ENCODE data around the gene COG5.
"Not testable (repeated sequence)": the region's sequence is repeated elsewhere in the genome, so short reads cannot be mapped to it uniquely, and the experiment has no call there.

COG5 gene

DNA sequence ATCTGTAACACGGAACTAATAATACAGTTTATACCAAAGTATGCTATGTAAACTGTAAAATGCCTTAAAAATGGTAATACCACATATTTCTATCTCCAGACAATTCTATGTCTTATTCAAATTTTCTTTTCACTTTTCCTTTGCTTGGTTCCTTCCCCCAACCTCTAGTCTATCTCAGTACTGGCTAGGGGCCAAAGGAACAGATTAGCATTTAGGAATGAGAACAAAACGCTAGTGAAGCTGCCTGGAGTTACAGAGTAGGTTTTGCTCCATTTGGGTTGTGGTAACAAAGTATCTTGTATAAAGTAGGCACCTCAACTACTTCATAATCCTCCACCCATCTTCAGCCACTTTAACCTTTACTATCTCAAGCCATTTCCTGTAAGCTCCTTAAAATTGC, 300.9 kb downstream of the COG5 start:
- DNase-seq, result no peak

DNA sequence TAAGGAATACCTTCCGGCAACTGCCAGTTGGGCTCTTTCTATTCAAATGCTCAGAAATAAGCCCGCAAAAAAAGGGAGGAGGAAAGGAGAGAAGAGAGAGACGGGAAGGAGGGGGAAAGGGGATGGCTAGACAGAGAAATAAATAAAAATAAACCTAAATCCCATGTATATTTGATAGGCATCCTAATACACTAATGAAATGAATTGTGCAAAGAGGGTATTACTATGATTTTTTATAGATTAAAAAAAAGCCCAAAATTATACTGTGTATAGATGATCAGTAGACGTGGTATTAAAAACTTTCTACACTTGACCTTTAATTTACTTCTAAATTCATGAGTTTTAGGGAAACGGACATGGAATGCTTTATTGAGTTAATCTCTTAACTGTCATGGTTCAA, 305.0 kb downstream of the COG5 start:
- DNase-seq, result no peak

DNA sequence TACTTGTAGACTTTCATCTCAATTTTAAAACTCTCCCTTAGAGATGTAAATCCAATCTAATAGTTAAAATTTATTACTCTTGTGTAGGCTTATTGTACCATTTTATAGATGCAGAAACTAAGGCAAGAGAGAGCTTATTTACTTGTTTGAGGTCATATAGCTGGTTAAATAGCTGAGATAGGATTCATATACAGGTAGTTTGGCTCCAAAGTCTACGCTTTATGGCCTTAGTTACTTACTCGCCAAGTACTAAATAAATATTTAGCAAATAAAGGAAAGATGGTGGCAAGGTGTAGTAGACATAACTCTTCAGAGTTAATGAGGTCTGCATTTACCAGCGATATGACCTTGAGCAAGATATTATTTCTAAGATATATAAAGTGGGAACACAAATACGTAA, 308.1 kb downstream of the COG5 start:
- no peak for DNase-seq

DNA sequence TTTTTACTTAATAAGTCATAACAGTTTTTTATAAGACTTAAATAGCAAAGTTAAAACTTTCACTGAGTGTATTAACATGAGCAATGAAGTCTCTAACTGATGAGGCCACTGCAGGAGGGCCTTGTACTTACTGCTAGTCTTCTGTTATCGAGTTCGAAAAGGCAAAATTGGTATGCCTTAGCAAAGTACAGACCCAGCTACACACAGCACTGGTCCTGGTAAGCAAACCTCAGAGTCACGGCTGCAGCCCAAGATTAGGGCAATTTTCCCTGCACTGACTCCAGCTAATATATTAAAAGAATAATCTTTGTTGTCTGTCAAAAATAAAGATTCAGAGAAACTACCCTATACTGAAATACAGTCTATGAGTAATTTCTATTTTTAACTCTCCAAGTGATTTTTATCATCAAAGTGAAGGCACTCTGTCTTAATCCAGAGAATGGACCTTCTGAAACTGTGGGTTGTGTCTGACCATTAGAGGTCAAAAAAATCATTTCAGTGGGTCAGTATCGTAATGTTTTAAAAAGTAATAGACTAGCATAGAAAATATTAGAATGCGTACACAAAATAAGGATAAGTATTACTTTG, 309.2 kb downstream of the COG5 start:
- no peak for DNase-seq

DNA sequence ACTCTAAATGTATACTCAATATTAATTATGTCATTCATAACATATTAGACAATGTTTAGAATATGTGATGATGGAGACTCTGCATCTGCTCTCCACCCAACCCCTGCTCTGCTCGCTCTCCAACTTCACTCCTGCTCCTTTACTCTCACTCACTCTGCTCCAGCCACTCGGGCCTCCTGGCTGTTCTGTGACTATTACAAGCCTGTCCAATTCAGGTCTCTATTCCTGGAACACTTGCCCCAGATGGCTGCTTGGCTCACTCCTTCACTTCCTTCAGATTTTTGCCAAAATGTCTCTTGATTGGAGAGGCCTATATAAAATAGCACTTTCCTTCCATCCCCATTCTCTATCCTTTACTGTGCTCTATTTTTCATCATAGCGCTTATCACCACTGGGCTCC, 310.1 kb downstream of the COG5 start:
- DNase-seq, result no peak

DNA sequence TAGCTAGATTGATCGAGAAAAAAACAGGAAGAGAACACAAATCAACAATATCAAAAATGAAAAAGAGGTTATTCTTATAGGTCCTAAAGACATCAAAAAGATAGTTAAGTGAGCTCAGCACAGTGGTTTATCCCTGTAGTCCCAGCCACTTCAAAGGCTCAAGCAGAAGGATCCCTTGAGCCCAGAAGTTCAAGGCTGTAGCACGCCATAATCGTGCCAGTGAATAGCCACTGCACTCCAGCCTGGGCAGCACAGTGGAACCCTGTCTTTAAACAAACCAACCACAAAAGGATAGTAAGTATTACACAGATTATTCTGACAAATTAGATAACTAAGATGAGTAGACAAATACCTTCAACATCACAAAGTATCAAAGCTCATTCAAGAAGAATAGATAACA, 311.8 kb downstream of the COG5 start:
- no peak for DNase-seq

DNA sequence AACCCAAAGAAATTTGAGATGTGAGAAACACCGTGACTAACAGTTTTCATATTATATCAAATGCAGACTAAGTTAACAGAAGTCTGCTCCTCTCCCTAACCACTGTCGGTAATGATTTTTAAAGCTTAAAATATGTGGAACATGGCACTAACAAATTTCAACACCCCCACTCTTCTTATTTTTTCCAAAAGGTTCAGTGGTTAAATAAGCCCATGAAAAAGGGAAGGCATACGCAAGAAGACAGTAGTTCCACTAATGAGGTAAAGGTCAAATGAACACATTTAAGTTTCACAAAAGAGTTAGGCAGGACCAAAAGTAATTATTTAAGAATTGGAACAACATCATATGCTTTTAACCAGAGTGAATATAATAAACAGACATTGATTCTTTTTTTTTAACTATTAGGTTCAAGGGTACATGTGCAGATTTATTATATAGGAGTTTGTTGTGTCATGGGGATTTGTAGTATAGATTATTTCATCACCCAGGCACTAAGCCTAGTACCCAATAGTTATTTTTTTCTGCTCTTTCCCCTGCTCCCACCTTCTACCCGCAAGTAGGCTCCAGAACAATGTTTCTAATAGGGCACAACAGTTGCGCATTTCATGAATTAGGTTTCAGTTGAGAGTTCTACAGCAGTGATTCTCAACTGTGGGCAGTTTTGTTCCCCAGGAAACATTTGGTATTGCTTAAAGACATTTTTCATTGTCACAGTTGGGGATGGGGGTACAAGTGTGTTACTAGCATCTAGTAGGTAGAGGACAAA, 315.0 kb downstream of the COG5 start:
- peak; percentile 56 for DNase-seq

DNA sequence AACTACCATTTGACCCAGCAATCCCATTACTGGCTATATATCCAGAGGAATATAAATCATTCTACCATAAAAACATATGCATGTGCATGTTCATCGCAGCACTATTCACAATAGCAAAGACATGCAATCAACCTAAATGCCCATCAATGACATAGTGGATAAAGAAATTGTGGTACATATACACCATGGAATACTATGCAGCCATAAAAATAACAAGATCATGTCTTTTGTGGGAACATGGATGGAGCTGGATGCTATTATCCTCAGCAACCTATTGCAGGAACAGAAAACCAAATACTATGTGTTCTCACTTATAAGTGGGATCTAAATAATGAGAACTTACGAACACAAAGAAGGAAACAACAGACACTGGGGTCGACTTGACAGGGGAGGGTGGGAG, 316.9 kb downstream of the COG5 start:
- not testable (repeated sequence) for DNase-seq

DNA sequence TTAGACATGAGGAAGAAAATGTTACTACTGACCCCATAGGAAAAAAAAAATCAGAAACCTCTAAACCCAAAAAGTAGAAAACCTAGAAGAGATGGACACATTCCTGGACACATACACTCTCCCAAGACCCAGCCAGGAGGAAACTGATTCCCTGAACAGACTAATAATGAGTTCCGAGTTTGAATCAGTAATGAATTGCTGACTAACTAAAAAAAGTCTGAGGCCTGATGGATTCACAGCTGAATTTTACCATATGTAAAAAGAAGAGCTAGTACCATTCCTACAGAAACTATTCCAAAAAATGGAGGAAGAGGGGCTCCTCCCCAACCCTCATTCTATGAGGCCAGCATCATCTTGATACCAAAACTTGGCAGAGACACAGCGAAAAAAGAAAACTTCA, 319.1 kb downstream of the COG5 start:
- DNase-seq, result no peak

DNA sequence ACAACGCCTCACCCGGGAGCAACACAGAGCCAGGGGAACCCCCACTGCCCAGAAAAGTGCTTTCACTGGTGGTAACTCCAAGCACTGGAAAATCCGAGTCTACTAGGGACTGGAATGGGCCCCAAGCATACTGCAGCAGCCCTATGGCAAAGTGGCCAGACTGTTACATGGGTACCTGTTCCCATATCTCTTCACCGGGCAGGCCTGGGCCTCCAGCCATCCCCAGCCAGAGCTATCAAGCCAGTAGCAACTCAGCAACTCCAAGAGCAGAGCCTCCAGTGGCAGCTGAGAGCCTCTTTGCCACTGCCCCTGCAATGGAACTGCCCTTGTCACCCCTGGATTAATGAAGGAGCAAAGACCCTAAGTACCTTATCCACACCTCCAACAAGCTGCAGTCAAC, 321.5 kb downstream of the COG5 start:
- DNase-seq, result no peak

DNA sequence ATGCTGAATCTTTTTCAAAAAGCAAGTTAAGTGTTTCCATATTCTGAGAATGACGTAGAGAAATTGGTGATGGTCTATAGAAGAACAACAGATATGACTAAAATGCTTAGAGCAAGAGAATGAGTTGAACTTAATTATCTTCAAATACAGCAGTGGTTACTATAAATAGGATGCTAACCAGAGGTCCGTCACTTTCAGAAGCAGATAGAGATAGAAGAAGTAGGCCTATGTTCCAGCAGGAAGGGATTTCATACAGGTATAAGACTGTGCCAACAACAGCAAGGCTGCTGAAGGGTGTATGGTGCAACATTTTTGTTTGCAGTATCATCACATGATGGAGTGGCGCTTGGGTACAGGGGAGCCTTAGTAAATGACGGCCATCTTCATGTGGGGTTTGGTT, 326.3 kb downstream of the COG5 start:
- no peak for DNase-seq

DNA sequence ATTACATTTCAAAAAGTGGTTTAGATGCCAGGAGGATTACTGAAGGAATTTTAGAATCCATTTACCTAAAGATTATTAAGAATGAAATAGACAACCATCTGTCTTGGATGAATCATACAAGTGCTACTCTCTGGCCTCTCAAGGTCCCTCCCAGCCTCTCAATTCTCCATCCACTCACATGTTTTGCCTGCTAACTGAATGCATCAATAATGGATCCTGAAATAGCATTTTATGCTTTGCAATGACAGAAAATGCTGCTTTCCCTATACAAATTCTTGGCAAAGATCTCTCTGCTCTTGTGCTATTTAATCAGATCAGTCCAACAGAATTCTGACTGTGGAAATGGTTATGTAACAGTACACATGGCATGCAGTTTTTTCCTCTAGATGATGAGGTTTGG, 326.9 kb downstream of the COG5 start:
- DNase-seq, result peak; percentile 60

DNA sequence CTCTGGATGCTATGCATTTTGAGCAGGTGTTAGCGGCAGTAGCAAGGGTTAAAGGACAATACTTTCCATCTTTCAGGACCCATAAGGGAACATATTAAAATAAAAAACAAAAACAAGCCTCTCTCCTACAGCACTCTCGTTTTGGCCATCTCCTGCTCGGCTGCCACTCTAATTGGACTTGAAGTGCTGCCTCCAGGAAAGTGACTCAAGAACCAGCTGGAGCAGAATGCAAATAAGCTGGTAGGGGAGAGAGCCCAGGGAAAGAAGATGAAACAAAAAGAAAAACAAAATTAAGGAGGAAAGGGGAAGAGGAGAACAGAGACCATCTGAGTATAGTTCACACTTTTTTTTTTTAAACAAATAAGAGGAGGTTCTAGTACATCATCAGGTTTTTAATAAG, 329.3 kb downstream of the COG5 start:
- DNase-seq, result no peak

DNA sequence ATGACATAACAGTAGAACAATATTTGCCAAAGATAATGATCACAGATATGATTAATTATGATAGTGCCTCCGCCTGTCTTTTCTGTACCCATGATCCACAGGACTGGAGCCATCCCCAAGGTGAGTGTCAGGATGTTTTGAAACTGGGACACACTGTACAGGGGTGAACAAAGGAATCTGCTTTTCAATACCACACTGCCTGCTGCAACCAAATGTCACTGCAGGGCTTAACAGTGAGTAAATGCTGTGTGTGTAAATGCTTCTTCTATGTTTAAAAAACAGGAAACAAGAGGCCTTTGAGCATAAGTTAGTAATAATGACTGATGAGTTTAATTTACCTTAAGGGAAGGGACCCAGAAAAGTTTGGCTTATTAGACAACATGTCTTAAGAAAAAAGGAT, 329.7 kb downstream of the COG5 start:
- DNase-seq, result no peak

DNA sequence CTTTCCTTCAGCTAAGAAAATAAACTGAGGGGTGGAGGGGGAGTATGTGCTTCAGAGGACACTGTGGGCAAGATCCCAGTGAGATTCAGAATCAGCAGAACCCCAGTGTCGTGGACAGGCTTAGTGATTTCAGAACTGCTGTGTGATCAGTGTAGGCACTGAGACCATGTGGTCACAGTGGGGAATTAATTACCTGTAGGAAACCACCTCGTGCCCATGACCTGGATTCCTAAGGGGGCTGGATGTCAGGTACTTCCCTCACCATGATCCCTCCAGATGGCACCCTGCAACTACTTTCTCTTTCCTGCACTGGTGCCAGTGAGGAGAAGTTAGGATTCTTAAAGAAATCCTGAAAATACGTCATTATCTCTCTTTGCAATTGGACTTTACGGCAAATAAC, 330.5 kb downstream of the COG5 start:
- DNase-seq, result no peak

DNA sequence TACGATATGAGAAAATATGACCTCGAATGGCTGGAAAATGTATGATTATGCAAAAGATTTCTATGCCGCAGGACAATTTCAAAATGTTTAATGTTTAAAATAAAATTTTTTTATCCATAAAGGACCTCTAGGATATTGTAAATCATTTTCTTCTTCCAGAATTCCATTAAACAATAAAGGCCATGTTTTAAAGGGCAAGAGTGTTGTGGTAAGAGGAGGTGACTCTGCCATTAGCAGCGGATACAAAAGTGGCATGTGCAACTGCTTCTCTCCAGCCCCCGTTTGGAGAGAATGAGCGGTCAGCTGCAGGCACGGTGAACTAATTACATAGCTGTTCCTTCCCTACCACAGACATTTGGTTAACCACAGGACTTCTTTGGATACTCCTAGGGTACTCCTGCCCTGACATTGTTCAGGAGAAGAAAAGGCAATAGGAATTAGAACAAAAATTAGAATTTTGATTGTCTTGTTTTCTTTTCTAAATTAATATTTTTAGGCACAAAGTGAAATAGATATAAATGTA, 331.1 kb downstream of the COG5 start:
- DNase-seq, result peak; percentile 77

DNA sequence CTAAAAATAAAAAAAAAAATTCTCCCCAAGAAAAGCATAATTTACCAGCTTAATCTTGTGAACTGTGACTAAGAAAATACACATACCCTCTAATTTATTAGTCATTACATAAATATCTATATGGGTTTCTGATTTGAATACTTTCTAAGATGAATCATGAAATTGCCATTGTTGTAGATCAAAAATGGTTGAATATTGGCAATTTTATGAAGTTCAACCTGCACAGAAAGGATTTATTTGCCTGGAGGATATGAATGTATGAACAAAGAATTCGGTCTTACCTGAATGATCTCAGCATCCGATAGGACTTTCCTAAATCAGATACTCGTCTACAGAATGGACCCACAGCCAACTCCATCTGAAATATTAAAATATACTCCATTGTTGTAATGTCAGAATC, 333.4 kb downstream of the COG5 start:
- DNase-seq, result peak; percentile 33

DNA sequence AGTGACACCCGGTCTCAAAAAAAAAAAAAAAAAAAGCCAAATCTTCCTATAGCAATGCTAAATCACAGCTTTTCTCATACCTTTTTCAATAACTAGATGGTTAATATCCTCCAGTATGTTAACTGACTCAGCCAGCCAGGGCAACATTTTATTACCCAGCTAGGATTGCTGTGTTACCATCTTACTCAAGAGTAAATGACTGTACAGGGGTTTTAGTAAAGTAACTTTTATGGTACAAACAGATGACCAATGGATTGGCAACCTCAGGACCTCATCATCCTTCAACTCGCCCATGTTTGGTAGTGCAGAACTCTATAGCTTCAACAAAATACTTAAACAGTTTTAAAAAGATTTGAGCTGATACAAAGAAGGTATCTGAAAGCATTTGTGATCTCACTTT, 335.4 kb downstream of the COG5 start:
- peak; percentile 2 for DNase-seq

DNA sequence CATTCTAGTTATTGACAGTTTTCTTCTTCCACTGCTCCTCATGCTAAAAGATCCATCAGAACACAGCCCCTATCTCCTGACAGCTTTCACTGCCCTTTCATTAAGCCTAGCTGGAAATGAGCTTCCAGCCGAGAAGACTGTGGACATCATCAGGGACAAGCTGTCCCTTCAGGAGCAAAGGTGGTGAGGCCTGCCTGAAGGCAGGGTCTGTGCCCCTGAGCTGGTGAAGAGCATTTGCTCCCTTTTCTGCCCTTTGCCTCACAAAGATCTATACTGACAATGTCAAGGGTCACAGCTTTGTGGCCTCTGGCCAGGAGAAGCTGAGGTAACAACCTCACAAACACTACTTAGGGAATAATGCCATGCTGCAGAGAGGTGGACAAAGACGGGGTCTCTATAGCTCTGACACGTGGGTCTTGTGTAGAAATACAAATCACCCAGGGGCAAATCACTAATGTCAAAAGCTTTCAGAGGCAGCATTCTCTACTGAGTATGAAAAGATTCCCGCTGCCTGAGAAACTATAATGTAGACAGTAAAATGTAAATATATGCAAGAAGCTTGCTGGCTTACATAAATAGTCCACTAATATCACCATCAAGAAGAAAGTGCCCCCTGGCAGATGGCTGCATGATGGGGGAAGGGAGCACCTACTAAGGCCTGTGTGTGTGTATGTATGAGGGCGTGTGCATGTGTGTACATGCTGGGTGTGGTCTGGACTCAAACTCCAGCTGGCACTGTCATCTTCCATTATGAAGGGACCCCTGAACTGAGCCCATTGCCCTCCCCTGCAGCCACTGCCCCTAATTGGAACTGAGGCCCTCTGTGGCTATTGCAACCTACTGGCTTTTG, 339.1 kb downstream of the COG5 start:
- DNase-seq, result no peak

DNA sequence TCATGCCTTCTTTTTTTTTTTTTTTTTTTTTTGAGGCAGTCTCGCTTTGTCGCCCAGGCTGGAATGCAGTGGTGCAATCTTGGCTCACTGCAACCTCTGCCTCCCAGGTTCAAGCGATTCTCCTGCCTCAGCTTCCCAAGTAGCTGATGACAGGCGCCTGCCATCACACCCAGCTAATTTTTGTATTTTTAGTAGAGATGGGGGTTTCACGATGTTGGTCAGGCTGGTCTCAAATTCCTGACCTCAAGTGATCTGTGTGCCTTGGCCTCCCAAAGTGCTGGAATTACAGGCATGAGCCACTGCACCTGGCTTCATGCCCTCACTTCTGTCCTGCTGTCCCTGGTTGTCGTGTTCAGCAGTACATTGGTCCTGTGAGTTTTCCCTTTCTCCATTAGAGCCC, 342.9 kb downstream of the COG5 start:
- not testable (repeated sequence) for DNase-seq

DNA sequence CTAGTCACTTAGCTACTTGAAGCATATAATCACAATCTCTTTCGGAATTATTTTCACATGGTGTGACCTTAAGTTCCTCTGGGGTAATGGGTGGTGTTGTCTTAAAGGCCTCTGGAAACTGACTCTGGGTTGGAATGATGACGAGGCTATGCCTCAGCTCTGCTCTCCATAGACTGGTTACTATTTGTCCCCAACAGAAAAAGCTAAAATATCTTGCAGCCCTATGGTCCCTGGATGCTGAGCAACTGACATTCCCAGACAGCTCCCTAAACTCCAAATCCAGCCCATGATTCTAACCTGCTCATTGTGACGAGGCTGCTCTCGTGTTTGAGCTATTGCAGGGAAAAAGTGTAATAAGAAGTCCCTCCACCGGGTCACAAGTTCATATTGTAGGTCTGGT, 343.4 kb downstream of the COG5 start:
- no peak for DNase-seq

DNA sequence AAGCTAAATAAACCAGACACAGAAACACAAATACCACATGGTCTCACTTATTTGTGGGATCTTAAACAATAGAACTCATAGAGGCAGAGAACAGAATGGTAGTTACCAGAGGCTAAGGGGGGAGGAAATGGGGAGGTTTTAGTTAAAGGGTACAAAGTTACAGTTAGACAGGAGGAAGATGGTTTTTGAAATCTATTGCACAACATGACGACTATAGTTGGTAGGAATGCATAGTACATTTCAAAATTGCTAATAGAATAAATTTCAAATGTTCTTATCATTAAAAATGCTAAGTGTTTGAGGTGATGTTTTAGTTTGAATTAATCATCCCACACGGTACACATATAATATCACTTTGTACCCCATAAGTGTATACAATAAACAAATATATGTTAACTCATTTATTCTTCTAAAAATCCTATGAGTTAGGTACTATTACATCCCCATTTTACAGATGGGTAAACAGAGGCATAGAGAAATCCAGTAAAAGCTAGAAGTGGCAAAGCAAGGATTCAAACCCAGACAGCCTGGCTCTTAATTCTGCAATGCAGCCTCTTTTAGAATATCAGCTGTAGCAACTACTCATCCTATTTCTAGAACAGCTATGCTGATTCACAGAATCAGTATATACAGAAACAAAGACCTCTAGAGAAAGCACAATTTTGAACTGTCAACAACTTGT, 344.0 kb downstream of the COG5 start:
- no peak for DNase-seq

DNA sequence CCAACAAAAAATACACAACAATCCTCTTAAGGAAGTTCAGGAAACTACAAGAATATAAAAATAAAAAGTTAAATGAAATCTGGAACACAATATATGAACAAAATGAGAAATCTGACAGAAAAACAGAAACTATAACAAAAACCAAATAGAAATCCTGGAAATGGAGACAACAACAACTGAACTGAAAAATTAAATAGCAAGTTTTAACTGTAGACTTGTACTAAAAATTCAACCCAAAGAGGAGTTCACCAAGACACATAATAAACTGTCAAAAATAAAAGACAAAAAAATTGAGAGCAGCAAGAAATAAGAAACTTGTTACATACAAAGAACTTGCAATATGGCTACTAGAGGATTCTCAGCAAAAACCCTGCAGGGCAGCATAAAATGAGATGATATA, 349.8 kb downstream of the COG5 start:
- DNase-seq, result no peak

Measured in fibroblast of skin of abdomen (primary cell).